NOMO-1 treated with dmso at 0.1 percent for 144 hours (cell line): ENCODE results near the gene RADIL.
"Not testable (repeated sequence)": the region's sequence is repeated elsewhere in the genome, so short reads cannot be mapped to it uniquely, and the experiment has no call there.

ENCODE experiments used
- DNase-seq: peaks from one replicate; lab custom pipeline; 2025; ENCODE audit not compliant: unreplicated experiment; lab: John Stamatoyannopoulos, UW

The RADIL gene

DNA sequence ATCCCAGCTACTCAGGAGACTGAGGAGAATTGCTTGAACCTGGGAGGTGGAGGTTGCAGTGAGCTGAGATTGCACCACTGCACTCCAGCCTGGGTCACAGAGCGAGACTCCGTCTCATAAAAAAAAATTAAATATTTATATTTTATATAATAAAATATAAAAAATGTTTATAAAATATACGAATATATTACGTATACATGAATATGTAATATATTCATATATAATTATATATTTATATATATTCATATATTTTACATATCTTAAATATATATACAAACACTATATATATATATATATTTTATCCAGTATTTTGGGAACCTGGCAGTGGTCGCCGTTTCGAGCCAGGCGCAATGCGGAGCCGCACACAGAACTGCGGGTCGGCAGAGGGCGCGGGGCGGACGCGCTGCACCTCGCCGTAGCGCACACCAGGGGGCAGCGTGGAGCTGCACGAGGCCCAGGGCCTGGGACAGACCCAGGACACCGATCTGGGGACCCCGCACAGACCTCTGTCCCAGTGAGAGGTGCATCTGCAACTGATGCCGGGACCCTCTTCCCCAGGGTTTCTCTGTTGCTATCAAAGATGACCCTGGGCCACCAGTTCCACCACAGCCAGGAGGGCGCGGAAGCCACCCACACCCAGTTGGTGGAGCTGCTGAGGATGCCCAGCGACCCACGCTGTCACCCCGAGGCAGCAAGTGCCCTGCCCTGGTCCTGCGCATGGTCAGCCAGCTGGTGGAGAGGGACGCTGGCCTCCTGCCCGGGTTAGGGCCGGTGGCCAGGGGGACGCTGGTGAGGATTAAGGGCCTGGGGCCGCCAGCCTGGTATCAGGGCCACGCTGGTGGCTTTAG is 85.4 kb downstream of the RADIL start:
- no peak for DNase-seq

DNA sequence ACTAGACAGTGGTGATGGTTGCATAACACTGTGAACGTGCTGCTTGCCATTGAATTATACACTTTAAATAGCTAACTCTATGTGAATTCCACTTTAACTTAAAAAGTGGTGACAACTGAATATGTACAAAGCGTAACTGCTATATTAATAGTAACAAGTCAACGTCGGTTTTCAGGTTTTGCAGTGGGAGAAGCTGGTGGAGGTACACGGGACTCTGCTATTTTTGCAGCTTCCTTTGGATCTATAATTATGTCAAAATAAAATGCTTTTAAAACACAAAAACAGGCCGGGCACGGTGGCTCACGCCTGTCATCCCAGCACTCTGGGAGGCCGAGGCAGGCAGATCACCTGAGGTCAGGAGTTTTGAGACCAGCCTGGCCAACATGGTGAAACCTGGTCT is 87.1 kb downstream of the RADIL start:
- no peak for DNase-seq

DNA sequence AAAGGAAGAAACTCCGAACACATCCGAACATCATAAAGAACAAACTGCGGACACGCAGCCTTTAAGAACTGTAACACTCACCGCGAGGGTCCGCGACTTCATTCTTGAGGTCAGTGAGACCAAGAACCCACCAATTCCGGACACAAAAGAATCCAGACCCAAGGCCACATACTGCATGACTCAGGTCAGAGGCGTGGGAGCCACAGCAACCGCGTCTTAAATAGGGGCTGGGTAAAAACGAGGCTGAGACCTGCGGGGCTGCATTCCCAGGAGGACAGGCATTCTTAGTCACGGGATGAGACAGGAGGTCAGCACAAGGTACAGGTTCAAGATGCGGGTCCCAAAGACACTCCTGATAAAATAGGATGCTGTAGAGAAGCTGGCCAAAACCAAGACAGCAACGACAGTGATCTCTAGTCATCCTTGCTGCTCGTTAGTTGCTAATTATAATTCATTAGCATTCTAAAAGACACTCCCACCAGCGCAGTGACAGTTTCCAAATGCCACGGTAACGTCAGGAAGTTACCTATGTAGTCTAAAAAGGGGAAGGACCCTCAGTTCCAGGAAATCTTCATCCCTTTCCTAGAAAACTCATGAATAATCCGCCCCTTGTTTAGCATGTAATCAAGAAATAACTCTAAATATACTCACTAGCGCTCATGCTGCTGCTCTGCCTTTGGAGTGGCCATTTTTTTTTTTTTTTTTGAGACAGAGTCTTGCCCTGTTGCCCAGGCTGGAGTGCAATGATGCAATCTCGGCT is 88.7 kb downstream of the RADIL start:
- no peak for DNase-seq

DNA sequence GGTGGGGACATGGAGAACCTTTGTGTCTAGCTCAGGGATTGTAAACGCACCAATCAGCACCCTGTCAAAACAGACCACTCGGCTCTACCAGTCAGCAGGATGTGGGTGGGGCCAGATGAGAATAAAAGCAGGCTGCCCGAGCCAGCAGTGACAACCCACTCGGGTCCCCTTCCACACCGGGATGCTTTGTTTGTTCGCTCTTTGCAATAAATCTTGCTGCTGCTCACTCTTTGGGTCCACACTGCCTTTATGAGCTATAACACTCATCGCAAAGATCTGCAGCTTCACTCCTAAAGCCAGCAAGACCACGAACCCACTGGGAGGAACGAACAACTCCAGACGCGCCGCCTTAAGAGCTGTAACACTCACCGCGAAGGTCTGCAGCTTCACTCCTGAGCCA is 89.3 kb downstream of the RADIL start:
- not testable (repeated sequence) for DNase-seq

DNA sequence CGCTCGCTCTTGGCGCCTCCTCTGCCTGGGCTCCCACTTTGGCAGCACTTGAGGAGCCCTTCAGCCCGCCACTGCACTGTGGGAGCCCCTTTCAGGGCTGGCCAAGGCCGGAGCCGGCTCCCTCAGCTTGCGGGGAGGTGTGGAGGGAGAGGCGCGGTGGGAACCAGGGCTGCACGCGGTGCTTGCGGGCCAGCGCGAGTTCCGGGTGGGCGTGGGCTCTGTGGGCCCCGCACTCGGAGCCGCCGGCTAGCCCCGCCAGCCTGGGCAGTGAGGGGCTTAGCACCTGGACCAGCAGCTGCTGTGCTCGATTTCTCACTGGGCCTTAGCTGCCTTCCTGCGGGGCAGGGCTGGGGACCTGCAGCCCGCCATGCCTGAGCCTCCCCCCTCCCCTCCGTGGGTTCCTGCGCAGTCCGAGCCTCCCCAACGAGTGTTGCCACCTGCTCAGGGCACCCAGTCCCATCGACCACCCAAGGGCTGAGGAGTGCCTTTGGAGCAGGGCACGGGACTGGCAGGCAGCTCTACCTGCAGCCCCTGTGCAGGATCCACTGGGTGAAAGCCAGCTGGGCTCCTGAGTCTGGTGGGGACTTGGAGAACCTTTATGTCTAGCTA is 90.0 kb downstream of the RADIL start:
- not testable (repeated sequence) for DNase-seq

DNA sequence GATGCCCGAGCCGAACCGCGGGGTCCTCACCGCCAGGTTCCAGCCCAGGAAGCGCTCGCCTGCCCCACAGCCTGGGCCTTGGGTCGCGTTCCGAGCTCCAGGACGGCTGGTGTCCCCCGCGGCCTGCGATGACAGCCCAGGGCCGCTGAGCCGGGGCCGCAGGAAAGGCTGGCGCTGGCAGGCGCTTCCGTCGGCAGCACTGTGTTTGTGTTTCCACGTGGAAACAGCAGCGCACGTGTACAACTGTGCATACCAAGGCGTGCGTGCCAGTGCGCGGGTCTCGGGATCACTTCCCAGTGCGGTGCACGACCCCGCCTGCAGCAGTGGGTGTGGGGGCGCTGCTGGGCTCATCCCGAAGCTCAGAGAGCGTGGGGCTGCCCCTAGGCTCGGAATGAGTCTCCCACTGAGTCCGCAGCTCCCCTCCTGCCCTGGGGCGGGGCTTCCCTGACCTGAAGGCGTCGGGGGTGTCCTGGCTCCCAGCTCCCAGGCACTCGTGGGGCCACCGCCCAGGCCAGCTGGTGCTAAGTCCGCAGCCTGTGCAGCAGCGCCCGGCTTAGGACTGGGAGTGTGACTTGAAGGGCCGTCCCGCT is 90.9 kb downstream of the RADIL start:
- DNase-seq, result no peak

DNA sequence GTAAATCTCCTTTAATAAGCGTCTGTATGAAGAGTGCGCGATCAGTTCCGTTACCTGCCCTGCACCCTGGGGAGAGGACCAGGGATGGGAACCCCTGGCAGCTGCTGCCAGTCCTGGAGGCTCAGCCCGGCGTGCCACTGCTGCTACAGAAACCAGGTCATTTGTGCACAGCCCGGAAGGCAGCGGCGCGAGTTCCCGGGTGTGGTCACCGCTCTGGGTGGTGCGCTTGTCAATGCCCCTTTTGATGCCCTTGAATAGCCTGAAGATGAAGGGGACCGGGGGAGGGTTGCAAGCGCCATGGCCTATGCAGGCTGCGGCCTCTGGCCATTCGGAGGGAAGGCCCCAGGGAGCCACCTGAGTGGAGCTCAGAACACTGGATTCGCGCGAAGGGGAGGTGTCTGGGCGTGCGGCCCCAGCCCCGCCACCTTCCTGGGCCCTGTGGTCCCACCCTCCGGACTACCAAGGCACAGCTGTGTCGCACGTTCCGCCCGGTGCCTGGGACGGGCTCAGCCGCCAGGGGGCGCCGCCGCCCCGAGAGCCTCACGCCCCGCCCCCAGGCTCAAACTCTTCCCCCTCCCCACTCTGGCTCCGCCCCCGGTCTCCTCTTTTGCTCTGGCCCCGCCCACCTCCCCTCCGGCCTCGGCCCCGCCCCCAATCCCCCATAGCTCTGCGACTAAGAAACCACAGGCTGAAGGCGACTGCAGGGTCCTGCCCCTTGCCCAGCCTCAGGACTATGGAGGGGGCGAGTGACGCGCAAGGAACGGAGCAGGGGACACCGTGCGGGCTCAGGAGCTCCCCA is 91.6 kb downstream of the RADIL start:
- DNase-seq, result no peak

DNA sequence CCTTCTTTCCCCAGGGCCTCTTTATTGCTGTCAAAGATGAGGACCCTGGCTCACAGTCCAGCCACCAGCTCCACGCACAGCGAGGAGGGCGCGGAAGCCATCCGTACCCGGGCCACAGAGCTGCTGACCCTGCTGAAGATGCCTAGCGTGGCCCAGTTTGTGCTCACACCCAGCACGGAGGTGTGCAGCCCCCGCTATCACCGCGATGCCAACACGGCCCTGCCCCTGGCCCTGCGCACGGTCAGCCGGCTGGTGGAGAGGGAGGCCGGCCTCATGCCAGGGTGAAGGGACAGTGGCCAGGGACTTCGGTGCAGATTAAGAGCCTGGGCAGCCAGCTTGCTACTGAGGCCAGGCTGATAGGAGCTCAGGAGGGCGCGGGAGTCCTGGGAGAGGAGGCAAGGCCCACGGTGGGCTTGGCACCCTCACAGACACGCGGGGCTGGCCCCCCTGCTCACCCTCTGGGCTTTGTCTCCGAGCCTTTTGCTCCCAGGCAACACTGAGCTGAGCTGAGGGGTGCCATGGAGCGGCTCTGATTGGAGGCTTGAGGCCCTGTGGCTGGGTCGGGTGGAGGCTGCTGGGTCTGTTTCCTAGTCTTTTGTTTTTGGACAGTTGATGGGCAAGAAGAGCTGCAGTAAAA is 92.3 kb downstream of the RADIL start:
- no peak for DNase-seq

DNA sequence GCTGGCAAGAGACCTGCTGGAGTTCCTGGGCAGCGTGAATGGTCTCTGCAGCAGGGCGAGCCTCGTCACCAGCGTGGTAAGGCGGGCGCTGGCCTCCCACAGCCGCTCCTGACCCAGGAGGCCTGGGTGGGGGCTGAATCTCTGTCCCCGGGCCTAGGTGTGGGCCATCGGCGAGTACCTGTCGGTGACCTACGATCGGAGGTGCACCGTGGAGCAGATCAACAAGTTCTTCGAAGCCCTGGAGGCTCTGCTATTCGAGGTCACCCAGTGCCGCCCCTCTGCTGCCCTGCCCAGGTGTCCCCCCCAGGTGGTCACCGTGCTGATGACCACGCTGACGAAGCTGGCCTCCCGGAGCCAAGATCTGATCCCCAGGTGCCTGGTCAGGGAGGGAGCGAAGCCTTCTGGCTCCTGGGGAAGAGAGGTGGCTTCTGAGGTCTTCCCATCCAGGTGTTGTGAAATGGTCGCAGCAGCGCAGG is 93.0 kb downstream of the RADIL start:
- DNase-seq, result no peak

DNA sequence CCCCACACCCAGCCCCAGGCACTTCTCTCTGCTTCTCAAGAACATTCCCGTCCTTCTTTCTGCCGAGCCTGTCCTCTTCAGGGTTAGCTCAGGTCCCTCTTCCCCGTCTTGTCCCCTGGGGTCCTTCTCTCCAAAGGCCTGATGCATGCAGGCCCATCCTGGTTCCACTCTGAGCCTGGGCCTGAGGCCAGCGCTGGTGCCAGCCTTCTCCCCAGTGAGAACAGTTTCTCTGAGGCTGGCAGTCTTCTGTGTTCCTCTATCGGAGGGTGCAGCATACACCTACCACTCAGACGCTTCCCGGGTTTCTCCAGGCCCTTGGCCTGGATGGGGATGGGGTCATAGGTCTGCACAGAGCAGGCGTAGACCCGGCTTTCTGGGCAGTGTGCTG is 93.4 kb downstream of the RADIL start:
- DNase-seq, result no peak

DNA sequence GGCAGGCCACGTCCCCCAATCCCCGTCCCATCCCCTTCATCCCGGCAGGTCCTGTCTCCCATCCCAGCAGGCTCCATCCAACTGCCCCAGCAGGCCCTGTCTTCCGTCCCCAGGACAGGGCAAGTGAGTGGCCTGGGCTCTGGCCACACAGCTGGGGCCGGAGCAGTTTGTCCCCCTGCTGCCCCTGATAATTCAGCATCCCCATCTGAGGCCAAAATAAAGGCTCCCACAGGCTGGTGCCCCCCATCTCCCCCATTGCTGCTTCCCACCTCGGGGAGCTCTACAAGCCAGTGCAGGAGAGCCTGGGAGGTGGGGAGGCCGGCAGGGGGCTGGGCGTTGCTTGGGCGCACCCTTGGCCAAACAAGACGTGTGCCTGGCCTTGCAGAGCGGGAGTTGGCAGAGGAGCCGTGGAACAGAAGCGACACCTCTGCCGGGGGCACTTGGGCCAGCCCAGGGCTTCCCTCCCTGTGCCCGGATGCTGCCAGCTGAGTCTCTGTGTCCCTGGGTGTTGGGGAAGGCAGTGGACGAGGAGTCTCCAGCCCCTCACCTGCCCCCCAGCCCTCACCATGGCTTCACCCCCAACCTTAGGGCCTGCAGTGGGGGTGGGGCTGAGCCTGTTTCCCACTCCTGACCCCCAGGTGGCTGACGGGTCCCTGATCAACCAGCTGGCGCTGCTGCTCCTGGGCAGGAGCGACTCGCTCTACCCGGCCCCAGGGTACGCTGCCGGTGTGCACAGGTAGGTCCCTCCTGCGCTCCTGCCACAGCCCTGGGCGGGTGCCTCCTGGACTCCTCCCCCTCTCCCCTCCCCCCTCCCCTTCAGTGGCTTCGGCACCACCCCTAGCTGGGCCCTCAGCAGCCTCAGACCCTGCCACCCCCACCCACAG is 94.1 kb downstream of the RADIL start:
- DNase-seq, result no peak

DNA sequence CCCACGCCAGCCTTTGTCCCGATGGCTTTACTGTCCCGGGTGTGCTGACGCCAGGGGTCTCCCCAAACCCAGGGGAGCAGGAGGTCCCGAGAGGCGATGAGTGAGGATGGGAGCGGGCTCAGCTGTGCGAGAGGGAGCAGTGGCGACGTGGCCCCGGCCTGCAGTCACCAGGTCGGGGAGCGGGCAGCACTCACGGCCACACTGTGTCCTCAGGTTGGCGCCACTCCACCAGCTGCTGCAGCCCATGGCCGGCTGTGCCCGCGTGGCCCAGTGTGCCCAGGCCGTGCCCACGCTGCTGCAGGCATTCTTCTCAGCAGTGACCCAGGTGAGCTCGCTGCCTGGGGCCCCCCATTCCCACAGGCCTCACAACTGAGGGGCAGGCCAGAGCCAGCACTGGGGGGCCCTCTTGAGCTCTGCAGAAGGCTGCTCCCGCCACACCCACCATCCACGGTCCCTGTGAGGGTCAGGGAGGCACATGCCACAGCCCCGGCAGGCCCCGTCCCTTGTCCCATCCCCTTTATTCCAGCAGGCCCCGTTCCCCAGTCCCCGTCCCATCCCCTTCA is 94.8 kb downstream of the RADIL start:
- DNase-seq, result no peak

DNA sequence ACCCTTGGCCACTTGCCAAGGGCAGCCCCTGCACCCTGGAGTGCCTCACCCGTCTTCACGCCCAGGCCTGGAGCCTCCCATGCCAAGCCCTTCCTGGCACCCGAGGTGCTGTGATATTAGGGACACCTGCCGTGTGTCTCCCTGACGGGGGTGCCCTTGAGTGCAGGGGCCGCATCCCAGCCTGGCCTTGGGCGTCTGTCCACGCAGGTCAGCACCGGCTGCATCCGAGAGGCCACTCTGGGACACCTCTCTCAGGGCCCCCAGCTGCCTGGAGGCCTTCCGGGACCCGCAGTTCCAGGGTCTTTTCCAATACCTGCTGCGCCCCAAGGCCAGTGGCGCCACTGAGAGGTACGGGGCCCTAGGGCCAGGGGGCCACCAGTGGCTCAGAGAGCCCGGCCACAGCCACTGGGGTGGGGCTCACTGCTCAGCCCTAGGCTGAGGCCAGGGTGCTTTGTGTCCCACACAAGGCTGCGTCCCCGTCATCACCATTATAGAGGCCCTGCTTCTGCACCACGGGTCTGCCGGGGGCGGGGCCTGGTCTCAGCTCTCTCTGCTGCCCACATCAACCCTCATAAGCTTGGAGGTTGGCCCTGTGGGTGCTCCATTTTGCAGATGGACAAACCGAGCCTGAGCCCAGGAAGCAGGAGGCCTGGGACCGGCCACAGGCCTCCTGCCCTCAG is 95.4 kb downstream of the RADIL start:
- no peak for DNase-seq

DNA sequence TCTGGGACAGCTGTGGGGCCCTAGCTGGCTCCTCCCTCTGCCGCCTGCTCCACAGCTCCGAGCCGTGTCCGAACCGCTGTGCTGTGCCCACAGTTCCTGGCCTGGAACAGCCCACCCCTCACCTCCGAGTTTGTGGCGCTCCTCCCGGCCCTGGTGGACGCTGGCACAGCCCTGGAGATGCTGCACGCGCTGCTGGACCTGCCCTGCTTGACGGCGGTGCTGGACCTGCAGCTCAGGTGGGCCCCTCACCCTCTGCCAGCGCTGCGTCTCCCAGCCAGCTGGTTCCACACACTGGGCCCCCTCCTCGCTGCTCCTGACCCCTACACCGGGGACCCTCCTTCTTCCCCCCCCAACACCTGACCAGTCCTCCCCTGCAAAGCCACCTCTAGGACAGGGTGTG is 96.0 kb downstream of the RADIL start:
- DNase-seq, result no peak

DNA sequence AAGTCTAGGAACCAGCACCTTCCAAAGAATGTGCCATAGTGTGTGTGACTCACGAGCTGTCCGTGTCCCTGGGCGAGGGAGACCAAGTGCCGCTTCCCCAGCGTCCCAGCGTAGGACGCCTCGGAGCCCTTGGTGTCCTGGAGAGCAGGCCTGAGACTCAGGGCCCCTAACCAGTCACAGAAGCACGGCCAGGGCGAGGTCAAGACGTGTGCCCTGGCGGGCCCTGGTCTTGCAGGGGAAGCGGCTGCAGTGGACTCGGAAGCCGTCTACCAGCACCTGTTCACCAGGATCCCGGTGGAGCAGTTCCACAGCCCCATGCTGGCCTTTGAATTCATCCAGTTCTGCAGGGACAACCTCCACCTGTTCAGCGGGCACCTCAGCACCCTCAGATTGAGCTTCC is 97.5 kb downstream of the RADIL start:
- DNase-seq, result no peak

DNA sequence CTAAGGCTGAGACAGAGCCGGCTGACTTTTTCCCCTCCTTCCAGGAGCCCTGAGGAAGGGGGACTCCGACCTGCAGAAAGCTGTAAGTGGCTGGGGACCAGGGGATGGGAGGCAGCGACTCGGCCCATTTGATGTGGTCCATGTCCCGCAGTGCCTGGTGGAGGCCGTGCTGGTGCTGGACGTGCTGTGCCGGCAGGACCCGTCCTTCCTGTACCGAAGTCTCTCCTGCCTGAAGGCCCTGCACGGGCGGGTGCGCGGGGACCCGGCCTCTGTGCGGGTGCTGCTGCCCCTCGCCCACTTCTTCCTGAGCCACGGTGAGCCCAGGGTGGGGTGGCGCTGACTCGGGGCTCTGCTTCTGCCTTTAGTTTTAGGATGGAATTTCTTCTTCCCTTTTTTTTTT is 98.1 kb downstream of the RADIL start:
- no peak for DNase-seq

DNA sequence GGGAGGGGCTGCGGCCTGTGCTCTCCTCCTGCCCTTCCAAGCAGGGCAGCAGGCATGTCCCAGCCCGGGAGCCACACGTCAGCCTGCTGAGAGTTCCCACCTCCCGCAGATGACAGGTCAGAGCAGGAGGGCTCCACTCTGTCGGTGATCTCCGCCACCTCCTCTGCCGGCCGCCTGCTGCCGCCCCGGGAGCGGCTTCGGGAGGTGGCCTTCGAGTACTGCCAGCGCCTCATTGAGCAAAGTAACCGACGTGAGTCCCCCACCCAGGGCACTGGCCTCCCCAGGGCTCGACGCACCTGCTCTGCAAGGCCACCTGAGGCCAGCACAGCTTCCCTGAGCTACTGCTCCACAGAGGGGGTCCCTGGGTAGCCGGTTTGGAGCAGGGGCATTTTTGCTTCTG is 98.7 kb downstream of the RADIL start:
- no peak for DNase-seq

DNA sequence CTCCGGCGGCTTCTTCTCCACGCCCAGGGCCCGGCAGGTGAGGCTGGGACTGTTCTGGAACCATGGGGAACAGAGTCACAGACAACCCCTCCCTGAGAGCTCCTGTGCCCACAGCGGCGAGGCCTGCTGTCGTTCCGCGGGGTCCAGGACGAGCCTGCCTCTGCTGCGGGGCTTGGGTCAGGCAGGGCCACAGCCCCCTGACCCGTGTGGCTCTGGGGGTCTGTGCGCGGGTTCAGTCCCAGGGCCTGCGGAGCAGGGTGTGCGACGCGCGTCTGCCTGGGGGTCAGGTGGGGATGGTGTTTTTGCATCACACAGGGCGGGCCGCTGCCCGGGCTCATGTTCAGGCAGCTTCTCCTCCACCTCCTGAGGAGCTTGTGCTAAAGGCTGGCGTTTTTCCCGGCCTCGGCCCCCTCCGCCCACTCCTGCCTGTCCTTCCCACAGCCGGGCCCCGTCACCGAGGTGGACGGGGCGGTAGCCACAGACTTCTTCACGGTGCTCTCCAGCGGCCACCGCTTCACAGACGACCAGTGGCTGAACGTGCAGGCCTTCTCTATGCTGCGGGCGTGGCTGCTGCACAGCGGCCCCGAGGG is 99.7 kb downstream of the RADIL start:
- DNase-seq, result no peak
